ENCODE measurements around the gene HUNK. TPM values are rescaled to one million over a fixed set of nuclear protein-coding genes. Genes with fewer than 3 reads are reported as not detected.

HUNK gene
- total RNA-seq, 1 donor from 2014 or later, result 2.5 TPM

- DNase-seq, result no peak
Observed at GRCh38 chr21:31959881-31960280, 87.1 kb downstream of the HUNK start.

DNA sequence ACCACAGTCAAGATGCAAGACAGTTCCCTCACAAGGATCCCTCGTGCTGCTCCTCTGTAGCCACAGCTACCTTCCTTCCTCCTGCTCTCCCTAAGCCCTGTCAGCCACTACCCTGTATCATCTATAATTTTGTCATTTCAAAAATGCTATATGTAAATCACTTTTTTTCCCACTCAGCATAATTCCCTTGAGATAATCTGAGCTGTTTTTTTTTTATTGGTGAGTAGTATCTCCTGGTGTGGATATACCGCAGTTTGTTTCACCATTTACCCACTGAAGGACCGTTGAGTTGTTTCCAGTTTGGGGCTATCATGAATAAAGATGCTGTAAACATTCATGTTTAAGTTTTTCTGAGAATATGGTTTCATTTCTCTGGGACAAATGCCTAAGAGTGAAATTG lies 88.2 kb downstream of the HUNK start:
- no peak for DNase-seq

- no peak for DNase-seq
Observed at GRCh38 chr21:31961704-31962103, 88.9 kb downstream of the HUNK start.

- no peak for DNase-seq
Observed at GRCh38 chr21:31964692-31965091, 91.9 kb downstream of the HUNK start.

GRCh38 chr21:31967334-31967733 lies 94.5 kb downstream of the HUNK start:
- no peak for DNase-seq

- DNase-seq, result no peak
Observed at GRCh38 chr21:31972622-31973021, 99.8 kb downstream of the HUNK start.

DNA sequence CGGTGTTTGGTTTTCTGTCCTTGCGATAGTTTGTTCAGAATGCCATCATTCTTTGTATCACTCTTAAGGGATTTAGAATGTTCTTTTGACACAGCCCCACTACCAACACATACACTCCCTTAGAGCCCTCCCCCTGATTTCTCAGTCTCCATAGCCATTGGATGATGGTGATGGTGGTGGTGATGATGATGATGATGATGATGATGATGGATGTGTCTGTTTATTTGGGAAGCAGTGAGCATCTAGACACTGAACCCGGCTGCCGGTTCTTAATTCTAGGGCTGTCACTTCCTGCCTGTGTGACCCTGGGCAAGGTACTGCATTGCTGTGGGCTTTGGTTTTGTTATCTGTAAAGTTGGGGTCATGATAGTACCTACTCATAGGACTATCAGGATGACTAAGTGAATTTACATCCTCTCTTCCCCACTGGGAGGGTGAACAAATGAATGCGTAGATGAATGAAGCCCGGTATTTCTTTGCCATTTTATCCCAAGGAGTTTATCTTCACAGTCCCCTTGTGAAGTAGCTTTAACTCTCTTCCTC lies 100.7 kb downstream of the HUNK start:
- DNase-seq, result no peak

GRCh38 chr21:31974454-31974985 lies 101.7 kb downstream of the HUNK start:
- DNase-seq, result no peak

- DNase-seq, result no peak
Observed at GRCh38 chr21:31975491-31975890, 102.7 kb downstream of the HUNK start.

DNA sequence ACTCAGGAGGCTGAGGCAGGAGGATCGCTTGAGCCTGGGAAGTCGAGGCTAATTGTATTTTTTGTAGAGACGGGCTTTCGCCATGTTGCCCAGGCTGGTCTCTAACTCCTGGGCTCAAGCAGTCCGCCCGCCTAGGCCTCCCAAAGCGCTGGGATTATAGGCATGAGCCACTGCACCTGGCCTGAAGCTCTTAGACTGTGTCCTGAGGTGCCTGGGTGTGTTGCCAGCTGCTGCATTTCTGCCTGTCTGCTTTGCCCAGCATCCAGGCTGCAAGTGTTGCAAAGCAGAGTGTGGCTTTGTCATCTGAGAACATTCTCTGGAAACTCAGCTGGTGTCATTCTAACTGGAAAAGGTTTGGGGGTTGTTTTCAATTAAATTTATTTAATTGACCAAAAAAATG lies 105.0 kb downstream of the HUNK start:
- peak; percentile 50 for DNase-seq

GRCh38 chr21:31983120-31983519 lies 110.3 kb downstream of the HUNK start:
- no peak for DNase-seq

GRCh38 chr21:31983554-31983953 lies 110.7 kb downstream of the HUNK start:
- no peak for DNase-seq

GRCh38 chr21:31985398-31985797 lies 112.6 kb downstream of the HUNK start:
- no peak for DNase-seq

DNA sequence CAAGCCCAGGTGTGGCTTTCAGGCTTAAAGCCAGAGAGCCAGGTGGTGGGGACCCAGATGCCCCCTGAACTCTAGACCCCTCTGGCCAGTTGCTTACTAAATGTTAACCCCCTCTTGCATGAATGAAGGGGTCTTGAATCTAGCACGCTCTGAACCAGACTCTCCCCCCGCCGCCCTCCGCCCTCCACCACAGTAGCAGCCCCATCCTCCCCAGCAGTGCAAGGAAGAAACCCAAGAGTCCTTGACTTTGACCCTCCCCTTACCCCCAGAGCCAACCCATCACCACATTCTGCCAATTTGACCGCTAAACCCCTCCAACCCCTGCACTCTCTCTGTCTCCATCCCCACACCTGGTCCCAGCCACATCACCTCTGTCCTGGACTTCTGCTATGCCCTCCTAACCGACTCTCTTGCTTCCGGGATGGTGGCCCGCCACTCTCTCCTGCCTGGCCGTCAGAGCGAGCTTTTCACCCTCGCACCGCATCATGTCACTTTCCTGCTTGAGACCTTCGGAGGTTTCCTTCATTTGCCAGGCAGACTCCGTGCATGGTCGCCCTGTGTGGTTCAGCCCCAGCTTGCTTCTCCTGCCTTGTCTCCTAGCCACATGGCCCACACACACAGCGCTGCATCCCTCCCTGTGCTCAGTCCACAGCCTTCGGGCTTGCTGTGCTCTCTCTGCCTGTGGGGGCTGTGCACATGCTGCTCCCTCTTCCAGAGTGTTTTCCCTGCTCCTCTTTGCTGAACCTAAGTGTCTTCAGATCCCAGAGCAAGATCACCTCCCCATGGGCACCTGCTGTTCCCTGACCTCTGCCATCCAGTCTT lies 113.4 kb downstream of the HUNK start:
- no peak for DNase-seq

DNA sequence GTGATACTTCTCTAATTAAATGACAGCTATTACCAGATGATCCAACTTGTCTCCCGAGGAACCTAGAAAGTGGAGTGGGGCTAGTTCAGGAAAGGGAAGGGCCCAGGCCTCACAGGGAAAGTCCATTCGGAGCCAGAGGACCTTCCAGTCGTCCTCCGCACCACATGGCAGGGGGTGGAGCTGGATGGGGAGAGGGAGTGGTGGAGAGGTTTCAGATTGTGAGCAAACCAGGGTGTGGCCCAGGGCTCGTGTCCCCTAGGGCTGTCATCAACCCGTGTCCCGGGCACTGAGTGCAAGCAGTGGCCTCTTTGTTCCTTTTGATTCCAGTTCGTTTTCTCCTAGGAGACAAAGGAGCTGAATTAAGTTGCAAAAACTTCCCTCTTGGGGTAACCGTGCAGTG lies 114.9 kb downstream of the HUNK start:
- DNase-seq, result peak; percentile 53

DNA sequence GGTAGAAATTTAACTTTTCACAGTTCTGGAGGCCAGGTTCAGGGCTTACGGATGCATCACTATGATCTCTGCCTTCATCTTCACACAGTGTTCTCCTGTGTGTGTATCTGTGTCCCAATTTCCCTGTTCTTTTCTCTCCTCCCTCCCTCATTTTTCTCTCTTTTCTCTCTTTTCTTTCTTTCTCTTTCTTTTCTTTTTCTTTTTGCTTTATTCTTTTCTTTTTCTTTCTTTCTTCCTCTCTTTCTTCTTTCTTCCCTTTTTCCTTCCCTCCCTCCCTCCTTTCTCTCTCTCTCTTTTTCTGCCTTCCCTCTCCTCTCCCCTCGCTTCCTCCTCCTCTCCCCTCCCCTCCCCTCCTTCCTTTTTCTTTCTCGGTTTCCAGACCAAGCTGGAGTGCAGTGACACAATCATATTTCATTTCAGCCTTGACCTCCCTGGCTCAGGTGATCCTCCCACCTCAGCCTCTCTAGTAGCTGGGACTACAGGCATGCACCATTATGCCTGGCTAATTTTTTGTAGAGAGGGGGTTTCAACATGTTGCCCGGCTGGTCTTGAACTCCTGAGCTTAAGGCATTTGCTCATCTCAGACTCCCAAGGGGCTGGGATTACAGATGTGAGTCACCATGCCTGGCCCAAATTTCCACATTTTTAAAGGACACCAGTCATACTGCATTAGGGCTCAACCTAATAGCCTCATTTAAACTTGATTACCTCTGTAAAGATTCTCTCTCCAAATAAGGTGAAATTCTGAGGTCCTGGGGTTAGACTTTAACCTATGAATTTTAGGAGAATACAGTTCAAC lies 115.9 kb downstream of the HUNK start:
- DNase-seq, result no peak

GRCh38 chr21:31991356-31992331 lies 118.8 kb downstream of the HUNK start:
- DNase-seq, result no peak

GRCh38 chr21:31992391-31992790 lies 119.6 kb downstream of the HUNK start:
- DNase-seq, result no peak

DNA sequence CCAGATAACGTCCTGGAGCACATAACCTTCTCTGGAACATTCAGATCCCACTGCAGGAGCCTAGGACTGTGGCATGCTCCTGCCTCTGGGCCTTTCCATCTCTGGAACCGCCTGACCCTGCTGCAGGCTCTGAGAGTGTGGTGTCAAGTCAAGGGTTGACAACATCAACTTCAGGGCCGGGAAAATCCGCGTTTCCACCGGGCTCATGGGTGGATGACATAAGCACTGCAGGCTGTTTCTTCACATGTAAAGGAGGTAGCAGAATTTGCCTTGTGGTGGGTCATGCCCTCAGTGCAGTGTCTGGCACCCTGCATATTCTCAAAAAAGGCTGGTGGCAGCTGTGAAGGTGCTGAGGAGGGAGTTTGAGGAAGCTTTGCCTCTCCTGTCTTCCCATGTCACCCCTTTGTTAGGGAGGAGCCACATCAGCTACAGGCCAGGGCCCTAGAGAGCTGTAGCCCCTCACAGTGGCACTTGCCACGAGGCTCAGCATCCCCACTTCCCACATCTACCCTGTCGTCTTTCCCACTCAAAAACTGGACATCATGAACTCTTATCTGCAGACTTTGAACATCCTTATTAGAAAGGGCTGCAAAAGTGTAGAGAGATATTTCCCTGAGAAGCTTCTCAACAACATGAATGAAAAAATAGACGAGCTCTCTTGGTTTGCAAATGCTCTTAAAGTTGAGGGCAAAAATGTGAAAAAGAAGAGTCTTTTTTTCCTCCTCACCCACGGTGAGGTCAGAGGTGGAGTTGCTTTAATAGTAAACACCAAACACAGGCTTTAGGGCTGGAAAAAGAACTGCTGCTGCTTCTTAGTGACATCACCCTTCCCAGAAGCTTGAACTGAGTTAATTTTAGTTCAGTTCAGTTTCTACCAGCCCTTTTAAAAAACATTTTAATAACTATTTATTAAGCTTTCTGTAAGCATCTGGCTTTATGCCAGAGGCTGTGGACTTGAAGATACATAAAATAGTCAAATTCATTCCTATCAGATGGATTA lies 121.3 kb downstream of the HUNK start:
- DNase-seq, result no peak

- DNase-seq, result peak; percentile 87
Observed at GRCh38 chr21:31997191-31997590, 124.4 kb downstream of the HUNK start.

All from tongue (tissue), 2 donors.